Activated CD8-positive, alpha-beta T cell treated with anti-CD3 and anti-CD28 coated beads for 36 hours (primary cell): ENCODE data around the gene ADAMTS10. TPM values are rescaled to one million over a fixed set of nuclear protein-coding genes. Genes with fewer than 3 reads are reported as not detected.

Experiments used
- ATAC-seq: fragments of 200-7000 bp; cut with Tn5 transposase; one replicate; pipeline ENCODE4 v1.10.0; 2021; ENCODE audit warnings: mild to moderate bottlenecking, moderate library complexity
- CTCF ChIA-PET: fragments of 350-600 bp; sonication (Branson Sonifier 250); formaldehyde crosslinking; loops from one replicate; lab custom pipeline; 2021; ENCODE audit warnings: antibody characterized with exemption; lab: Charles Lee
- POLR2A ChIA-PET: fragments of 350-600 bp; sonication (Branson Sonifier 250); formaldehyde crosslinking; loops from one replicate; lab custom pipeline; 2021; ENCODE audit warnings: antibody characterized with exemption; lab: Charles Lee
- DNase-seq: peaks from one replicate; pipeline ENCODE4 v3.0.0-alpha.2; 2020
- H3K27ac Mint-ChIP-seq: one replicate; pipeline ENCODE4 v1.8.0; 2021; ENCODE audit warnings: mild to moderate bottlenecking, mixed read lengths
- H3K27me3 Mint-ChIP-seq: one replicate; pipeline ENCODE4 v1.8.0; 2021; ENCODE audit warnings: mixed read lengths
- H3K36me3 Mint-ChIP-seq: one replicate; pipeline ENCODE4 v1.8.0; 2021; ENCODE audit warnings: low read depth, mixed read lengths
- H3K4me1 Mint-ChIP-seq: one replicate; pipeline ENCODE4 v1.8.0; 2021; ENCODE audit warnings: low read depth, mixed read lengths
- H3K4me3 Mint-ChIP-seq: one replicate; pipeline ENCODE4 v1.8.0; 2021; ENCODE audit warnings: mild to moderate bottlenecking, moderate library complexity, mixed read lengths
- H3K9me3 Mint-ChIP-seq: one replicate; pipeline ENCODE4 v1.8.0; 2021; ENCODE audit warnings: mixed read lengths
- CTCF ChIP-seq: fragments of 200-600 bp; IDR thresholded peaks from one replicate; pipeline ENCODE4 v1.8.0; 2022; ENCODE audit warnings: antibody characterized with exemption, mild to moderate bottlenecking
- intact Hi-C: fragments of 100-400 bp; cut with micrococcal nuclease; formaldehyde crosslinking; loops from one replicate; pipeline ENCODE4 v1.10.0; 2022
- total RNA-seq, 2 experiments: library from RNA; stranded (reverse); gene quantifications; one replicate each; pipeline ENCODE4 v1.2.3, GENCODE V29; 2021

Gene ADAMTS10
- total RNA-seq, 2 experiments from 2014 or later: 3.7 to 4.0 TPM

- Mint-ChIP-seq H3K36me3 (no peaks in the 10 kb centered on the region), H3K27ac (no peak overlapping the region), H3K9me3 (no peaks in the 10 kb centered on the region), H3K4me3 (no peak overlapping the region), H3K27me3 (peaks cover 1% of the 10 kb centered on the region), H3K4me1 (peaks cover 27% of the 10 kb centered on the region)
- ChIA-PET POLR2A (no interaction called here), CTCF (interaction anchor here (1.0 to 8.6 kb wide), 10 partner anchors 9 to 260 kb away, joined by 3 to 71 read pairs (median 5); partner anchors contain the start of gene MYO1F)
- ATAC-seq (no peak), DNase-seq (no peak)
- intact Hi-C loops: no loop called here
- TF ChIP-seq CTCF: no peak
Measured at GRCh38 chr19:8614455-8614854, 3.9 kb upstream of the ADAMTS10 start.

GRCh38 chr19:8612807-8613171 lies 2.3 kb upstream of the ADAMTS10 start:
- ATAC-seq (peak; percentile 61), DNase-seq (peak; percentile 68)
- ChIA-PET CTCF (interaction anchor here (1.8 to 8.6 kb wide), 3 partner anchors 29 to 43 kb away, joined by 5 to 71 read pairs (median 6); partner anchors contain the start of gene MYO1F), POLR2A (interaction anchor here (0.6 to 1.4 kb wide), 2 partner anchors 99 to 154 kb away, joined by 3 read pairs; partner anchors contain the start of gene ZNF414)
- TF ChIP-seq CTCF: no peak
- intact Hi-C loops: no loop called here
- no peak overlapping the region for H3K27ac Mint-ChIP-seq
- H3K9me3 Mint-ChIP-seq: no peaks in the 10 kb centered on the region
- no peak overlapping the region for H3K4me3 Mint-ChIP-seq
- peaks cover 34% of the 10 kb centered on the region for H3K4me1 Mint-ChIP-seq
- peaks cover 1% of the 10 kb centered on the region for H3K27me3 Mint-ChIP-seq
- H3K36me3 Mint-ChIP-seq: no peaks in the 10 kb centered on the region

GRCh38 chr19:8611877-8612806 lies 1.6 kb upstream of the ADAMTS10 start:
- no peak for TF ChIP-seq CTCF
- H3K4me1 Mint-ChIP-seq: peaks cover 34% of the 10 kb centered on the region
- H3K36me3 Mint-ChIP-seq: no peaks in the 10 kb centered on the region
- CTCF ChIA-PET: interaction anchor here (1.8 to 8.6 kb wide), 2 partner anchors 30 to 33 kb away, joined by 5 to 71 read pairs; partner anchors contain the start of gene MYO1F
- no peak overlapping the region for H3K27ac Mint-ChIP-seq
- H3K27me3 Mint-ChIP-seq: peaks cover 1% of the 10 kb centered on the region
- intact Hi-C loops: no loop called here
- DNase-seq (peak; percentile 25), ATAC-seq (peak; percentile 10)
- peak overlapping the region; percentile 32 for H3K4me3 Mint-ChIP-seq
- no peaks in the 10 kb centered on the region for H3K9me3 Mint-ChIP-seq
- POLR2A ChIA-PET: interaction anchor here (0.6 to 1.4 kb wide), 2 partner anchors 16 to 99 kb away, joined by 3 to 4 read pairs; partner anchors contain the start of gene ZNF414

GRCh38 chr19:8611391-8611876 lies 919 bp upstream of the ADAMTS10 start:
- peak; percentile 51 for DNase-seq
- Mint-ChIP-seq H3K36me3 (peaks cover 2% of the 10 kb centered on the region), H3K27ac (no peak overlapping the region), H3K27me3 (peaks cover 1% of the 10 kb centered on the region), H3K9me3 (no peaks in the 10 kb centered on the region), H3K4me1 (peaks cover 34% of the 10 kb centered on the region), H3K4me3 (peak overlapping the region; percentile 24)
- no peak for TF ChIP-seq CTCF
- ChIA-PET CTCF (interaction anchor here (1.8 to 8.6 kb wide), 2 partner anchors 30 to 32 kb away, joined by 5 to 71 read pairs; partner anchors contain the start of gene MYO1F), POLR2A (interaction anchor here (1.4 kb wide), 1 partner anchor 98 kb away, joined by 3 read pairs; the partner anchor contains the start of gene ZNF414)
- no peak for ATAC-seq
- intact Hi-C loops: no loop called here
